Measurements from ENCODE around the gene RAB11FIP4. TPM values are rescaled to one million over a fixed set of nuclear protein-coding genes. Genes with fewer than 3 reads are reported as not detected.

Gene RAB11FIP4
- total RNA-seq, 1 donor: under 0.01 TPM

DNA sequence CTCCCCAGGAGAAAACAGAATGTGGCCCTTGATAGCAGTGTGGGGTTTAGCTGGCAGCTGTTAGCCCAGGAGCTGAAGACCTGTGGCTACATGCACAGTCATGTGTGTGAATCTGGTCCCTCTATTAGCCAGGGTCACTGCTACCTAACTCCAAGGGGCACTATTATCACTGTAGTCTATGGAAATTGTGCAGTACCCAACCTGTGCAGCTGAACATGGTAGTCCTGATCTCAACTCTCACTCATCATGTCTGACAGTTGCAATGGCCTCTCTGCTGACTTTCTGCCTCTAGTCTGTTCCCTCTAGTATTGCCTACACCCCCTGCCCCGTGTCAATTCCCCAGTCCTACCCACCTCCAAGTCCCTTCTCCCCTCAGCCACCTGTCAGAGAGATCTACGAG lies 67.4 kb downstream of the RAB11FIP4 start:
- TF ChIP-seq, protein P1, sequence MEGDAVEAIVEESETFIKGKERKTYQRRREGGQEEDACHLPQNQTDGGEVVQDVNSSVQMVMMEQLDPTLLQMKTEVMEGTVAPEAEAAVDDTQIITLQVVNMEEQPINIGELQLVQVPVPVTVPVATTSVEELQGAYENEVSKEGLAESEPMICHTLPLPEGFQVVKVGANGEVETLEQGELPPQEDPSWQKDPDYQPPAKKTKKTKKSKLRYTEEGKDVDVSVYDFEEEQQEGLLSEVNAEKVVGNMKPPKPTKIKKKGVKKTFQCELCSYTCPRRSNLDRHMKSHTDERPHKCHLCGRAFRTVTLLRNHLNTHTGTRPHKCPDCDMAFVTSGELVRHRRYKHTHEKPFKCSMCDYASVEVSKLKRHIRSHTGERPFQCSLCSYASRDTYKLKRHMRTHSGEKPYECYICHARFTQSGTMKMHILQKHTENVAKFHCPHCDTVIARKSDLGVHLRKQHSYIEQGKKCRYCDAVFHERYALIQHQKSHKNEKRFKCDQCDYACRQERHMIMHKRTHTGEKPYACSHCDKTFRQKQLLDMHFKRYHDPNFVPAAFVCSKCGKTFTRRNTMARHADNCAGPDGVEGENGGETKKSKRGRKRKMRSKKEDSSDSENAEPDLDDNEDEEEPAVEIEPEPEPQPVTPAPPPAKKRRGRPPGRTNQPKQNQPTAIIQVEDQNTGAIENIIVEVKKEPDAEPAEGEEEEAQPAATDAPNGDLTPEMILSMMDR (IDR thresholded peaks at IDR 0.05; ENCODE audit: insufficient read depth, low read depth, low read length): no peak
- DNase-seq (ENCODE audit: low read depth): no peak
- H3K4me3 ChIP-seq (ENCODE audit: low read depth, low read length): no peak overlapping the region

DNA sequence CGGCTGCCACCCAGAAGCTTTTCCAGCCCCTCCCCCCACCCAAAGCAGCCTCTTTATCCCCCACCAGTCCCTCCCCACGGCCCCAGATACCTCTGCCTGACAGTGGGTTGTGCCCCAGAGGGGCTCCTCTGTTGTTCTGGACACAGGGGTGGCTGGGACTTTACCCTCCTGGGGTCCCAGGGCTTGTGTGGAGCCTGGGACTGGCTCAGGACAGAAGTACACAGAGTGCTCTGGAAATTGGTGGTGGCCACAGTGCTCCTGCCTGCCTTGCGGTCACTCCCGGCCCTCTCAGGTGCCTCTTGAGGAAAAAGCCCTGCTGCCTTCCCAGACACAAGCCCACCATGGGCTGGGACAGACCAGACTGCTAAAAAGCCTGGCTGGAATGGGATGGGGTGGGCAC lies 68.2 kb downstream of the RAB11FIP4 start:
- no peak for DNase-seq (ENCODE audit: low read depth)
- H3K4me3 ChIP-seq (ENCODE audit: low read depth, low read length): no peak overlapping the region
- TF ChIP-seq, protein P1 (IDR thresholded peaks at IDR 0.05; ENCODE audit: insufficient read depth, low read depth, low read length): no peak

DNA sequence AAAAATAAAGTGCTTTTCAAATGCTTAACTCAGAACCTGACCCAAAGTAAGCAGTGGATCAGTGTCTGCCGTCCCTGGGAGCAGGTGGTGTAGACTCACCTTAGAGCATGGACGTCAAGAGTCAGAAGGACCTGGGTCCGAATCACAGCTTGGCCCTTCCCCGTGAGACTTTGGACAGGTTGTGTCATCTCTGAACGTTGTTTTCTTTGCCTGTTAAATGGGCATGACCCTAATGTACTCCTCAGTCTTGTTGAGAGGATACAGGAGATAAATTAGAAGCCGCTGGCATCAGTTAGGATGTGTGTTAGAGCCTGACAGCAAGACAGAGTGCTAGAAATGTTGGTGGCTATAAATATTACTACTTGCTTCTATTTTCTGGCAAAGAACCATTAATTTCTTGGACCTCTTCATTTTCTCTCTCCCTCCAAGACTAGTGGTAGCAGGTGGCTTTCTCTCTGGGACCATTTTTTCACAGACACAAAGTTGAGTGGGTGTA lies 68.8 kb downstream of the RAB11FIP4 start:
- no peak overlapping the region for H3K4me3 ChIP-seq (ENCODE audit: low read depth, low read length)
- TF ChIP-seq, protein P1 (IDR thresholded peaks at IDR 0.05; ENCODE audit: insufficient read depth, low read depth, low read length): no peak
- no peak for DNase-seq (ENCODE audit: low read depth)

DNA sequence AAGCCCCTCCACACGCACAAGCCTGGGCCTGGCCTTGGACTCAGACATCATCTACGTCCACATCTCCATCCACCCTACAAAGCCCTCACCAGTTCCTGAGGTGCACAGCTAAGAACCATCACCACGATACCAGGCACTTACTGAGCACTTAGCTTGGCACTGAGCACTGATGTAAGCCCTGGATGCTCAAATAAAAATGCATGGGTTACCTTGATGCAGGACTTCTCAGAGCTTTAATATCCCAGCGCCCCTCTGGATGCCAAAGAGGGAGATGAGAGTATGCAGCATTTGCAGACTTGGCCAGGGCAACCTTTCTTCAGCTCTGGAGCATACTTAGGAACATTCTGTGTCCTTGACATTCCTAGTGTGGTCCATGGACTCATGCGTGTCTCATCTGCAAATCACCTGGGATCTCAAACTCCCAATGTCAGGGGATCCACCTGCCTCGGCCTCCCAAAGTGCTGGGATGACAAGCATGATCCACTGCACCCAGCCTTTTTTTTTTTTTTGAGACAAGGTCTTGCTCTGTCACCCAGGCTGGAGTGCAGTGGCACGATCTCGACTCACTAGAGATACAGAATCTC lies 69.8 kb downstream of the RAB11FIP4 start:
- H3K4me3 ChIP-seq (ENCODE audit: low read depth, low read length): no peak overlapping the region
- DNase-seq (ENCODE audit: low read depth): no peak
- TF ChIP-seq, protein P1 (IDR thresholded peaks at IDR 0.05; ENCODE audit: insufficient read depth, low read depth, low read length): no peak

DNA sequence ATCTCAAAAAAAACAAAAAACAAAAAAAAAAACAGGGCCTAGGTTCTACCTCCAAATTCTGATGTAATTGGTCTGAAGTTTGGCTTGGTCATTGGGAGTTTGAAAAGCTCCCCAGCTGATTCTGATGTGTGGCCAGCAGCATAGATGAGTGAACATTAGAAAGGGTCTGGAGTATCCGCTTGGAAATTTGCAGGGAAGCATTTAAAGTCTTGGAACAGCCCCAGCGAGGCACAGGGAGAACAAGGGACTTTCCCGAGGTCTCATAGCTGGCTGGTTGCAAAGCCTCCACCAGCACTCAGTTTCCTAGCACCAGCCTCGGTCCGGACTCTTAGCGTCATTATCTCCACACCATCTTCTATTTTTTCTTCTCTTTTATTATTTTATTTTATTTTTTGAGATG lies 70.8 kb downstream of the RAB11FIP4 start:
- TF ChIP-seq, protein P1 (IDR thresholded peaks at IDR 0.05; ENCODE audit: insufficient read depth, low read depth, low read length): no peak
- DNase-seq (ENCODE audit: low read depth): no peak

DNA sequence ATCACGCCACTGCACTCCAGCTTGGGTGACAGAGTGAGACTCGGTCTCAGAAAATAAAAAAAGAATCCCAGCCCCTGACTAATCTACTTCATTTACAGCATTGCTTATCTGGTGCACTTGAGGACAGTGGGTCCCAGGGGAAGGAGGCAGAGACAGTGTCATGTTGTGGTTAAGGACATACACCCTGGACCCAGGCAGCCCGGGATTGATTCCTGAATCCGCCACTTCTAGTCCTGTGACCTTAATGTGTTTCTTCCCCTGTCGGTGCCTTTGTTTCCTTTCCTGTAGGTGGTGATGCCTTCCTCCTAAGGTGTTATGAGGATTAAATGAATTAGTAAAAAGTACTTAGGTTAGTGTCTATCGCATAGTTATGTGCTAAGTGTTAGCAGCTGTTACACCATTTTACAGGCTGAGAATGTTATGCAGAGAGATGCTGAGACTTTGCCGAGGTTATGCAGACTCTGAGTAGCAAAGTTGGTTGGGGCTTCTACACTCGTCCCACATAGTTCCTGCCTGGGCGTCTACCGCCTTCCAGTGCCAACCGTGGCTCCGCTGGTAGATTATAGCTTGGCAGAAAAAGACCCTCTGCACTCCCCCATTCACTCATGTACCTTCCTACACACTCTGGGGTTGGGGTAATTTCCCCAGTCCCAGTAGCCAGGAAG lies 74.8 kb downstream of the RAB11FIP4 start:
- no peak overlapping the region for H3K4me3 ChIP-seq (ENCODE audit: low read depth, low read length)
- TF ChIP-seq, protein P1 (IDR thresholded peaks at IDR 0.05; ENCODE audit: insufficient read depth, low read depth, low read length): no peak
- no peak for DNase-seq (ENCODE audit: low read depth)

More for the DNA sequence above, 70.8 kb downstream of the RAB11FIP4 start:
- no peak overlapping the region for H3K4me3 ChIP-seq (ENCODE audit: low read depth, low read length)

Data from fibroblast of villous mesenchyme (primary cell).